Neural cell (in vitro differentiated cells): ENCODE measurements around the gene RPAP2. TPM values are rescaled to one million over a fixed set of nuclear protein-coding genes. Genes with fewer than 3 reads are reported as not detected.

Experiments
- H2AFZ ChIP-seq: fragments of 200-600, 300-800 bp; sonication (generic), shearing (Covaris generic); 2 replicates; pipeline ENCODE4 v1.6.0; 2014; ENCODE audit warnings: low read depth, mild to moderate bottlenecking, antibody characterized with exemption, low read length, moderate library complexity
- H3F3A ChIP-seq: fragments of 200-600 bp; shearing (Covaris generic); 2 replicates; pipeline ENCODE4 v1.6.1; 2016; ENCODE audit warnings: mild to moderate bottlenecking, moderate library complexity, mixed read lengths, antibody characterized with exemption, low read length; ENCODE audit not compliant: insufficient read depth, poor library complexity, severe bottlenecking
- H3K27ac ChIP-seq: fragments of 200-600, 300-800 bp; sonication (generic), shearing (Covaris generic); 2 replicates; pipeline ENCODE4 v1.5.1; 2014; ENCODE audit warnings: mild to moderate bottlenecking, low read length, moderate library complexity
- H3K27me3 ChIP-seq: fragments of 300-800, 200-600 bp; sonication (generic), shearing (Covaris generic); 2 replicates; pipeline ENCODE4 v1.6.0; 2014; ENCODE audit warnings: mild to moderate bottlenecking, low read depth, low read length, moderate library complexity; ENCODE audit not compliant: insufficient read depth
- H3K36me3 ChIP-seq: fragments of 300-800, 200-600 bp; sonication (generic), shearing (Covaris generic); 2 replicates; pipeline ENCODE4 v1.5.1; 2014; ENCODE audit warnings: mild to moderate bottlenecking, antibody characterized with exemption, low read length, moderate library complexity; ENCODE audit not compliant: insufficient read depth
- H3K4me2 ChIP-seq: fragments of 300-800, 200-600 bp; sonication (generic), shearing (Covaris generic); 2 replicates; pipeline ENCODE4 v1.6.0; 2014; ENCODE audit warnings: mild to moderate bottlenecking, low read length
- H3K4me3 ChIP-seq: fragments of 300-800, 200-600 bp; sonication (generic), shearing (Covaris generic); 2 replicates; pipeline ENCODE4 v1.5.1; 2014; ENCODE audit warnings: mild to moderate bottlenecking, low read length, moderate library complexity
- H3K79me2 ChIP-seq: fragments of 200-600 bp; shearing (Covaris generic); replicated peaks from 2 replicates; pipeline ENCODE4 v1.6.0; 2014; ENCODE audit warnings: mild to moderate bottlenecking, low read length, moderate library complexity; ENCODE audit not compliant: insufficient read depth
- H3K9ac ChIP-seq: fragments of 300-800, 200-600 bp; sonication (generic), shearing (Covaris generic); 2 replicates; pipeline ENCODE4 v1.6.1; 2016; ENCODE audit warnings: mild to moderate bottlenecking, low read length, mixed read lengths
- H3K9me2 ChIP-seq: fragments of 200-600 bp; shearing (Covaris generic); 2 replicates; pipeline ENCODE4 v1.6.1; 2016; ENCODE audit warnings: mild to moderate bottlenecking, low read length, mixed read lengths; ENCODE audit not compliant: insufficient read depth
- H3K9me3 ChIP-seq: fragments of 200-600, 300-800 bp; sonication (generic), shearing (Covaris generic); 2 replicates; pipeline ENCODE4 v1.6.1; 2016; ENCODE audit warnings: mild to moderate bottlenecking, mixed run types, low read length, moderate library complexity, mixed read lengths
- H4K20me1 ChIP-seq: fragments of 200-600 bp; shearing (Covaris generic); 2 replicates; pipeline ENCODE4 v1.6.1; 2016; ENCODE audit warnings: mild to moderate bottlenecking, mixed run types; ENCODE audit not compliant: insufficient read depth
- EP300 ChIP-seq: fragments of 450-650 bp; conservative IDR thresholded peaks from 2 replicates; pipeline ENCODE4 v1.6.1; 2014; ENCODE audit warnings: antibody characterized with exemption, mild to moderate bottlenecking, moderate library complexity; ENCODE audit not compliant: poor library complexity, severe bottlenecking
- EZH2 ChIP-seq: fragments of 200-600, 300-800 bp; shearing (Covaris generic), sonication (generic); IDR thresholded peaks from 2 replicates; pipeline ENCODE4 v1.6.1; 2014; ENCODE audit warnings: antibody characterized with exemption, low read length, borderline replicate concordance, mild to moderate bottlenecking; ENCODE audit not compliant: insufficient read depth, poor library complexity, severe bottlenecking
- MXI1 ChIP-seq: fragments of 450-650 bp; conservative IDR thresholded peaks from 2 replicates; pipeline ENCODE4 v1.6.1; 2014; ENCODE audit warnings: antibody characterized with exemption, mild to moderate bottlenecking; ENCODE audit not compliant: poor library complexity, severe bottlenecking
- POLR2AphosphoS5 ChIP-seq: IDR thresholded peaks from 2 replicates; pipeline ENCODE4 v1.6.1; 2012
- RAD21 ChIP-seq: fragments of 450-650 bp; conservative IDR thresholded peaks from 2 replicates; pipeline ENCODE4 v1.6.1; 2014; ENCODE audit warnings: antibody characterized with exemption, mild to moderate bottlenecking, moderate library complexity
- SMC3 ChIP-seq: fragments of 450-650 bp; conservative IDR thresholded peaks from 2 replicates; pipeline ENCODE4 v1.6.1; 2014; ENCODE audit warnings: antibody characterized with exemption, mild to moderate bottlenecking, moderate library complexity; ENCODE audit not compliant: poor library complexity
- TAF1 ChIP-seq: IDR thresholded peaks from 2 replicates; pipeline ENCODE4 v1.6.1; 2012; ENCODE audit warnings: low read depth
- polyA plus RNA-seq: library from polyadenylated mRNA; depleted of rRNA; stranded (reverse); fragments of >200 nt; gene quantifications from 2 replicates; pipeline ENCODE4 v1.2.3, GENCODE V29; 2014
- TF ChIP-seq, protein P1 (sequence below): IDR thresholded peaks from 2 replicates; pipeline ENCODE4 v1.6.1; 2012; ENCODE audit warnings: borderline replicate concordance
- TF ChIP-seq, protein P2 (sequence below): fragments of 450-650 bp; IDR thresholded peaks from 2 replicates; pipeline ENCODE4 v1.5.1; 2014; ENCODE audit warnings: antibody characterized with exemption, mild to moderate bottlenecking, moderate library complexity; ENCODE audit not compliant: poor library complexity, severe bottlenecking

Gene RPAP2
- polyA plus RNA-seq, 1 donor from 2014 or later: 9.3 TPM

DNA sequence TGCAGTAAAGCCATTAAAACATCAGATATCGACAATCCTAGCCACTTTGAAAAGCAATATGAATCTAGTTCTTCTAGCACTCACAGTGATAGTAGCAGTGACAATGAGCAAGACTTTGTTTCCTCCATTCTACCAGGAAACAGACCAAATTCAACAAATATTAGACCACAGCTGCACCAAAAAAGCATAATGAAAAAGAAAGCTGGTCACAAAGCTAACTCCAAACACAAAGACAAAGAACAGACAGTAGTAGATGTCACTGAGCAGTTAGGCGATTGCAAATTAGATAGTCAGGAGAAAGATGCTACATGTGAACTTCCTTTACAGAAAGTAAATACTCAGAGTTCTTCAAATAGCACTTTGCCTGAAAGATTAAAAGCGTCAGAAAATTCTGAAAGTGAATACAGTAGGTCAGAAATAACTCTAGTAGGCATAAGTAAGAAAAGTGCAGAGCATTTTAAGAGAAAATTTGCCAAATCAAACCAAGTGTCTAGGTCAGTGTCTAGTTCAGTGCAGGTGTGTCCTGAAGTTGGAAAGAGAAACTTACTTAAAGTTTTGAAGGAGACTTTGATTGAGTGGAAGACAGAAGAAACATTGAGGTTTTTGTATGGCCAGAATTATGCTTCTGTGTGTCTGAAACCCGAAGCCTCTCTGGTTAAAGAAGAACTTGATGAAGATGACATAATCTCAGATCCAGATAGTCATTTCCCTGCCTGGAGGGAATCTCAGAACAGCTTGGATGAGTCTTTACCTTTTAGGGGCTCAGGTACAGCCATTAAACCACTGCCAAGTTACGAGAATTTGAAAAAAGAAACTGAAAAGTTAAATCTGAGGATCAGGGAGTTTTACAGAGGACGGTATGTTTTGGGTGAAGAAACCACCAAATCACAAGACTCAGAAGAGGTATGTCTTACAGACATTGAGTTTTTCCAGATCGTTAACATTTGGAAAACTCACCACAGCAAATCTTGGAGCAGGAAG lies 24.9 kb downstream of the RPAP2 start:
- no peaks in the 10 kb centered on the region for H3K79me2 ChIP-seq
- no peak overlapping the region for H3K4me3 ChIP-seq
- no peaks in the 10 kb centered on the region for H3K9me2 ChIP-seq
- TF ChIP-seq EP300 (no peak), POLR2AphosphoS5 (no peak), SMC3 (no peak), MXI1 (no peak), EZH2 (no peak), TAF1 (no peak)
- TF ChIP-seq, protein P1, sequence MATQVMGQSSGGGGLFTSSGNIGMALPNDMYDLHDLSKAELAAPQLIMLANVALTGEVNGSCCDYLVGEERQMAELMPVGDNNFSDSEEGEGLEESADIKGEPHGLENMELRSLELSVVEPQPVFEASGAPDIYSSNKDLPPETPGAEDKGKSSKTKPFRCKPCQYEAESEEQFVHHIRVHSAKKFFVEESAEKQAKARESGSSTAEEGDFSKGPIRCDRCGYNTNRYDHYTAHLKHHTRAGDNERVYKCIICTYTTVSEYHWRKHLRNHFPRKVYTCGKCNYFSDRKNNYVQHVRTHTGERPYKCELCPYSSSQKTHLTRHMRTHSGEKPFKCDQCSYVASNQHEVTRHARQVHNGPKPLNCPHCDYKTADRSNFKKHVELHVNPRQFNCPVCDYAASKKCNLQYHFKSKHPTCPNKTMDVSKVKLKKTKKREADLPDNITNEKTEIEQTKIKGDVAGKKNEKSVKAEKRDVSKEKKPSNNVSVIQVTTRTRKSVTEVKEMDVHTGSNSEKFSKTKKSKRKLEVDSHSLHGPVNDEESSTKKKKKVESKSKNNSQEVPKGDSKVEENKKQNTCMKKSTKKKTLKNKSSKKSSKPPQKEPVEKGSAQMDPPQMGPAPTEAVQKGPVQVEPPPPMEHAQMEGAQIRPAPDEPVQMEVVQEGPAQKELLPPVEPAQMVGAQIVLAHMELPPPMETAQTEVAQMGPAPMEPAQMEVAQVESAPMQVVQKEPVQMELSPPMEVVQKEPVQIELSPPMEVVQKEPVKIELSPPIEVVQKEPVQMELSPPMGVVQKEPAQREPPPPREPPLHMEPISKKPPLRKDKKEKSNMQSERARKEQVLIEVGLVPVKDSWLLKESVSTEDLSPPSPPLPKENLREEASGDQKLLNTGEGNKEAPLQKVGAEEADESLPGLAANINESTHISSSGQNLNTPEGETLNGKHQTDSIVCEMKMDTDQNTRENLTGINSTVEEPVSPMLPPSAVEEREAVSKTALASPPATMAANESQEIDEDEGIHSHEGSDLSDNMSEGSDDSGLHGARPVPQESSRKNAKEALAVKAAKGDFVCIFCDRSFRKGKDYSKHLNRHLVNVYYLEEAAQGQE: no peak
- TF ChIP-seq, protein P2, sequence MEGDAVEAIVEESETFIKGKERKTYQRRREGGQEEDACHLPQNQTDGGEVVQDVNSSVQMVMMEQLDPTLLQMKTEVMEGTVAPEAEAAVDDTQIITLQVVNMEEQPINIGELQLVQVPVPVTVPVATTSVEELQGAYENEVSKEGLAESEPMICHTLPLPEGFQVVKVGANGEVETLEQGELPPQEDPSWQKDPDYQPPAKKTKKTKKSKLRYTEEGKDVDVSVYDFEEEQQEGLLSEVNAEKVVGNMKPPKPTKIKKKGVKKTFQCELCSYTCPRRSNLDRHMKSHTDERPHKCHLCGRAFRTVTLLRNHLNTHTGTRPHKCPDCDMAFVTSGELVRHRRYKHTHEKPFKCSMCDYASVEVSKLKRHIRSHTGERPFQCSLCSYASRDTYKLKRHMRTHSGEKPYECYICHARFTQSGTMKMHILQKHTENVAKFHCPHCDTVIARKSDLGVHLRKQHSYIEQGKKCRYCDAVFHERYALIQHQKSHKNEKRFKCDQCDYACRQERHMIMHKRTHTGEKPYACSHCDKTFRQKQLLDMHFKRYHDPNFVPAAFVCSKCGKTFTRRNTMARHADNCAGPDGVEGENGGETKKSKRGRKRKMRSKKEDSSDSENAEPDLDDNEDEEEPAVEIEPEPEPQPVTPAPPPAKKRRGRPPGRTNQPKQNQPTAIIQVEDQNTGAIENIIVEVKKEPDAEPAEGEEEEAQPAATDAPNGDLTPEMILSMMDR: no peak
- H3K27me3 ChIP-seq: no peaks in the 10 kb centered on the region
- H2AFZ ChIP-seq: no peak overlapping the region
- H3K4me2 ChIP-seq: no peak overlapping the region
- no peaks in the 10 kb centered on the region for H4K20me1 ChIP-seq
- H3K27ac ChIP-seq: no peak overlapping the region
- no peak overlapping the region for H3K9ac ChIP-seq
- no peaks in the 10 kb centered on the region for H3K9me3 ChIP-seq
- no peaks in the 10 kb centered on the region for H3F3A ChIP-seq
- H3K36me3 ChIP-seq: peaks cover 15% of the 10 kb centered on the region

DNA sequence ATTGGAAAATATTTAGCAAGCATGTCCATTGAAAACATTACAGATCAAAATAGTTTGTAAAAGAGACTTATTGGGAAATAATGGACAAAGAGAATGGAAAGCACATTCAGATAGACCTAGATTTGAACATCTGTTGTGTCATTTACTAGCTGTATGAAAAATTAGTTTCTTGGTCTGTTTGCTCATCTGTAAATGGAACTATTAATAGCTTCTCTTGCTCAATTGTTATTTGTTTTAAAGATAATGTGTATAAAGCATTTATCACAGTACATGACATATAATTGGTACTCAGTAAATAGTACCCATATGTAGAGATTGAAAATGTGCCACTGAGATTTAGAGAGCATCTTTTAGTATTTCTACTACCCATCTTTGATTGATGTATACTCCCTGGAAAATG lies 25.9 kb downstream of the RPAP2 start:
- Histone ChIP-seq H3K79me2 (no peaks in the 10 kb centered on the region), H3K9me2 (no peaks in the 10 kb centered on the region), H3K4me2 (no peak overlapping the region), H3K9me3 (peaks cover under 1% of the 10 kb centered on the region), H3F3A (no peaks in the 10 kb centered on the region), H3K27ac (no peak overlapping the region), H2AFZ (no peak overlapping the region), H3K36me3 (peaks cover 15% of the 10 kb centered on the region), H3K4me3 (no peak overlapping the region), H3K9ac (no peak overlapping the region), H3K27me3 (no peaks in the 10 kb centered on the region), H4K20me1 (no peaks in the 10 kb centered on the region)
- TF ChIP-seq, protein P2: no peak
- TF ChIP-seq EP300 (no peak), EZH2 (no peak), TAF1 (no peak), SMC3 (no peak), POLR2AphosphoS5 (no peak), RAD21 (no peak), MXI1 (no peak)
- TF ChIP-seq, protein P1: no peak
